Right atrium auricular region (tissue), 2 donors: ENCODE results near the gene PSME2. TPM values are rescaled to one million over a fixed set of nuclear protein-coding genes. Genes with fewer than 3 reads are reported as not detected.

Experiments used
- DNase-seq: peaks from one replicate; pipeline ENCODE4 v3.0.0-alpha.2; 2019; ENCODE audit warnings: low spot score
- H3K27ac ChIP-seq, 2 donors: fragments of 200-600 bp; sonication (generic); 1 replicate in 1 of 2; 2 replicates in 1 of 2; pipeline ENCODE4 v1.5.1; 2016 to 2019
- H3K27me3 ChIP-seq, 2 donors: fragments of 200-600 bp; sonication (generic); one replicate each; pipeline versions ENCODE4 v1.5.1 to v1.6.0; 2017 to 2019
- H3K36me3 ChIP-seq: fragments of 200-600 bp; sonication (generic); one replicate; pipeline ENCODE4 v1.5.1; 2016
- H3K4me1 ChIP-seq, 2 donors: fragments of 200-600 bp; sonication (generic); one replicate each; pipeline versions ENCODE4 v1.5.1 to v1.6.0; 2017 to 2019
- H3K4me3 ChIP-seq, 2 donors: fragments of 200-600 bp; sonication (generic); 1 replicate in 1 of 2; 2 replicates in 1 of 2; pipeline ENCODE4 v1.5.1; 2017 to 2019; ENCODE audit warnings: mild to moderate bottlenecking in 1 of 2, moderate library complexity in 1 of 2
- H3K9me3 ChIP-seq, 2 donors: fragments of 200-600 bp; sonication (generic); one replicate each; pipeline ENCODE4 v1.5.1; 2019
- total RNA-seq, 2 donors: library from RNA; depleted of rRNA; stranded (reverse); fragments of >200 nt; gene quantifications; one replicate each; pipeline ENCODE4 v1.1.0, GENCODE V29; 2016
- TF ChIP-seq, protein P1 (sequence below), 2 donors: fragments of 200-600 bp; sonication (generic); IDR thresholded peaks; one replicate each; pipeline ENCODE4 v1.5.1; 2019; ENCODE audit warnings: antibody characterized with exemption in 2 of 2

The PSME2 gene
- total RNA-seq, 2 donors from 2014 or later: 23.1 to 40.6 TPM

- H3K36me3 ChIP-seq: peaks cover 36% of the 10 kb centered on the region
- peak overlapping the region; percentile 66 to 69 for H3K4me3 ChIP-seq
- no peaks in the 10 kb centered on the region for H3K27me3 ChIP-seq
- peak overlapping the region; percentile 95 to 98 for H3K27ac ChIP-seq
- TF ChIP-seq, protein P1, sequence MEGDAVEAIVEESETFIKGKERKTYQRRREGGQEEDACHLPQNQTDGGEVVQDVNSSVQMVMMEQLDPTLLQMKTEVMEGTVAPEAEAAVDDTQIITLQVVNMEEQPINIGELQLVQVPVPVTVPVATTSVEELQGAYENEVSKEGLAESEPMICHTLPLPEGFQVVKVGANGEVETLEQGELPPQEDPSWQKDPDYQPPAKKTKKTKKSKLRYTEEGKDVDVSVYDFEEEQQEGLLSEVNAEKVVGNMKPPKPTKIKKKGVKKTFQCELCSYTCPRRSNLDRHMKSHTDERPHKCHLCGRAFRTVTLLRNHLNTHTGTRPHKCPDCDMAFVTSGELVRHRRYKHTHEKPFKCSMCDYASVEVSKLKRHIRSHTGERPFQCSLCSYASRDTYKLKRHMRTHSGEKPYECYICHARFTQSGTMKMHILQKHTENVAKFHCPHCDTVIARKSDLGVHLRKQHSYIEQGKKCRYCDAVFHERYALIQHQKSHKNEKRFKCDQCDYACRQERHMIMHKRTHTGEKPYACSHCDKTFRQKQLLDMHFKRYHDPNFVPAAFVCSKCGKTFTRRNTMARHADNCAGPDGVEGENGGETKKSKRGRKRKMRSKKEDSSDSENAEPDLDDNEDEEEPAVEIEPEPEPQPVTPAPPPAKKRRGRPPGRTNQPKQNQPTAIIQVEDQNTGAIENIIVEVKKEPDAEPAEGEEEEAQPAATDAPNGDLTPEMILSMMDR (IDR thresholded peaks at IDR 0.05): no peak
- DNase-seq: no peak
- H3K9me3 ChIP-seq: no peaks in the 10 kb centered on the region
- H3K4me1 ChIP-seq: peaks cover 0 to 22% of the 10 kb centered on the region in 2 donors
Measured at GRCh38 chr14:24115422-24116127, 30.8 kb downstream of the PSME2 start.

- peak within 1 kb of the TSS; percentile 95 to 98 for H3K27ac ChIP-seq
- DNase-seq: peak; percentile 99
- H3K27me3 ChIP-seq: no peaks in the 10 kb centered on the region
- peaks cover 28% of the 10 kb centered on the region for H3K36me3 ChIP-seq
- peaks cover 0 to 22% of the 10 kb centered on the region in 2 donors for H3K4me1 ChIP-seq
- H3K4me3 ChIP-seq: peak within 1 kb of the TSS; percentile 66 to 69
- H3K9me3 ChIP-seq: no peaks in the 10 kb centered on the region
- TF ChIP-seq, protein P1 (IDR thresholded peaks at IDR 0.05): no peak
Measured at GRCh38 chr14:24114532-24115421, 31.6 kb downstream of the PSME2 start, which contains the start of the genes DCAF11 and NRL. Gene DCAF11 (plus strand): TSS chr14:24114777. CDS start chr14:24115595, 818 bp downstream. Gene NRL (minus strand): TSS chr14:24114949. CDS start chr14:24082848, 32,101 bp downstream.

DNA sequence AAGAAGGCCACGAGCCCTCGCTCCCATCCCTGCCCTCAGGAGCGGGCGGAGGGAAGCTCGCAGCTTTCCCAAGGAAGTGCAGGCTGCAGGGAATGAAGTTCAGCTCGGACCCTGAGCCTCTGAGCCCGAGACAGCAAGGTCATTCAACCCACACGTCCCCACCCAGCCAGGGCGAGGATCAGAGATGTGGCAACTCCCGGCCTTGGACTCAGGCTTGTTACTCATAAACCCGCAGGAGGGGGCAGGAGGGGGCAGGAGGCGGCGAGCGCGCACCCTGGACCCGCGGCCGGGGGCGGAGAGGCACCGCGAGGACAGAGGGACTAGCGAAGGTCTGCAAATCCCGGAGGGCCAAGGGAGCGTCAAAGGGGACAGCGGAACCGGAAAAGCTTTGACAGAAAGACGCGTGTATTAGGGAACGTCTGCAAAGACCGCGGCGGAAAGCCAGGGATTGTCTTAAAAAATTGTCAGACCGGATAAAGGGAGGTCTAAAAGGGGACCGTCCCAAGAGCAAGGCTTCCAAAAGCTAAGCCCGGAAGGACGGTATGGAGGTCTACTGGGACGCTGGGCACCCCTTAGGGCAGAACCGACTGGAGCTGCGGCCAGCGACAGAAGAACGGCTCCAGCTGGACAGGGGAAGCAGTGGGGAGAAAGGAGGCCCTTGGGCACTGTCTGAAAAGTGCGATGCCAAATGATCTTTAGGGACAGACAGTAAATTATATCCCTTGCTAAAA lies 32.4 kb downstream of the PSME2 start:
- TF ChIP-seq, protein P1 (IDR thresholded peaks at IDR 0.05): peak in 1 of 2 donors; percentile 7
- peak overlapping the region; percentile 95 to 98 for H3K27ac ChIP-seq
- peaks cover 20% of the 10 kb centered on the region for H3K36me3 ChIP-seq
- no peaks in the 10 kb centered on the region for H3K9me3 ChIP-seq
- peak; percentile 96 for DNase-seq
- peaks cover 0 to 25% of the 10 kb centered on the region in 2 donors for H3K4me1 ChIP-seq
- no peaks in the 10 kb centered on the region for H3K27me3 ChIP-seq
- H3K4me3 ChIP-seq: peak overlapping the region; percentile 66 to 69

DNA sequence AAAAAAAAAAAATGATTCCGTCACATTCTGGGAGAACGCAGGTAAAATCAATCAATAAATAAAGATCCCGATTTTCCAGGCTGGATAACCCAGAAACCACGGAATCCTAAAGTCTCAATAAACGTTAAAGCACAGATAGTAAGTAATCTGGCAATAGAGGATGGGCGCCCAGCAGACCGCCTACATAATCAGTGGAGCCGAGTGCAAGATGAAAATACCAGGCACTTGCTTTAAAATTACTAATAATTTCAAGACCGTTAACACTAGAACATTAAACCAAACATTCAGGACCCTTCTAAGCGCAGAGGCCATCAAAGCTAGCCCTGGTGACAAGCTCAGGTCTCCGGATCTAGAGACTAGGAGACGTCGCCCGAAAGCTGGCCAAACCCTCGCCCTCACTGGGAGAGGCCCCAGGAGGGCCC lies 33.0 kb downstream of the PSME2 start:
- Histone ChIP-seq H3K4me1 (peaks cover 0 to 30% of the 10 kb centered on the region in 2 donors), H3K36me3 (peaks cover 14% of the 10 kb centered on the region), H3K4me3 (peak overlapping the region; percentile 66 to 69), H3K27ac (peak overlapping the region; percentile 95 to 98), H3K9me3 (no peaks in the 10 kb centered on the region), H3K27me3 (no peaks in the 10 kb centered on the region)
- no peak for DNase-seq
- TF ChIP-seq, protein P1 (IDR thresholded peaks at IDR 0.05): no peak

DNA sequence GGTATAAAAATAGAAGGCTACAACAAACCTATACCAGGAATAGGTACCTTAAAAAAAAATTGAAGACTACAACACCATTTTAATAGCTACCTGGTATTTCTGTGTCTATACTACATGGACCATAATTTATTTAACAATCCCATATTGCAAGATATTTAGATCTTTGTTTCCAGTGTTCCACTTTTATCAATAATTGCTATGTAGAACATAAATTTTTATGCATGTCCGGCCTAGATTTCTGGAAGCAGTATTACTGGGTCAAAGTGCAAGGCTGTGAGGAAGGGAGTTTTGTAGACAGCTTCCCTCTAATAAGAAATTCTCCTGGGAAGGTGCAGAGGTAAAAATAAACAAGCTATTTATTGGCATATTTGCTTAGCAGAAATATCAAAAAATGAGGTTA lies 35.9 kb downstream of the PSME2 start:
- no peaks in the 10 kb centered on the region for H3K27me3 ChIP-seq
- H3K36me3 ChIP-seq: no peaks in the 10 kb centered on the region
- no peak overlapping the region for H3K4me3 ChIP-seq
- H3K4me1 ChIP-seq: peaks cover 0 to 14% of the 10 kb centered on the region in 2 donors
- no peaks in the 10 kb centered on the region for H3K9me3 ChIP-seq
- TF ChIP-seq, protein P1 (IDR thresholded peaks at IDR 0.05): no peak
- no peak for DNase-seq
- H3K27ac ChIP-seq: no peak overlapping the region
